ENCODE data around the gene MYO1B. TPM values are rescaled to one million over a fixed set of nuclear protein-coding genes. Genes with fewer than 3 reads are reported as not detected.

The MYO1B gene
- total RNA-seq, 1 experiment from 2014 or later = 43.2 TPM

DNA sequence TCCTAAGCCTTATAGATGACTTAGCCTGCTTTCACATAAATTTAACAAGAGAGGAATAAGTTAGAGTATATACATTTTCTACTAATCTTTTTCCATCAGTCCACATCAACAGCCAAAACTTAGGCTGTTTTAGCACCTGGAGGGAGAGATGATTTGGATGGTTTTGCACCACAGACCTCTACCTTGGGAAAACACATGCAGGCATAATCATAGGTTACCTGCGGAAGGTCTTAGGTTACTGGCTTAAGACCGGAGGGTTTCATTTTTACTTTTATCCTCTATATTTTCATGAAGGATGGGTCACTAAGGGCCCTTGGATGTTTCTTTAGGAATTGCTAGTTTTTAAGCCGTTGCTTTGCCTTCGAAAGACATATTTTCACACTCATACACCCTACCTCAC, 66.0 kb downstream of the MYO1B start:
- H4K5ac ChIP-seq (ENCODE audit: insufficient read length, low read depth, low read length) = no peak overlapping the region
- peaks cover 2% of the 10 kb centered on the region; the same call in 1 of the 2 replicates for H3K4me1 ChIP-seq (ENCODE audit: insufficient read depth, low read length)
- no peak overlapping the region for H3K27ac Mint-ChIP-seq
- H4K8ac ChIP-seq (replicated peaks; ENCODE audit: insufficient read length, low read depth, low read length) = no peak overlapping the region
- H3K27ac ChIP-seq (ENCODE audit: insufficient read length, low read depth, low read length) = no peak overlapping the region
- H3K4me2 ChIP-seq (ENCODE audit: insufficient read depth, insufficient read length, low read length) = no peak overlapping the region
- no CpG with 5 or more reads among the region's 4 CpGs for WGBS (ENCODE audit: extremely low coverage, insufficient read length, low lambda C conversion rate)
- H3K14ac ChIP-seq (ENCODE audit: insufficient read depth, low read length) = no peak overlapping the region
- peaks cover 2% of the 10 kb centered on the region; the same call in 1 of the 2 replicates for H3K79me2 ChIP-seq (ENCODE audit: insufficient read depth, low read length)
- H2BK20ac ChIP-seq (ENCODE audit: low read depth, low read length, poor library complexity, severe bottlenecking) = no peak overlapping the region
- no peaks in the 10 kb centered on the region; a peak in 1 of 7 replicates for H3K36me3 Mint-ChIP-seq (ENCODE audit: insufficient read depth in 1 of 3, low read depth in 3 of 3)
- no peaks in the 10 kb centered on the region for H3K23me2 ChIP-seq (ENCODE audit: insufficient read length, low read depth, low read length, poor library complexity, severe bottlenecking)
- H2BK120ac ChIP-seq (ENCODE audit: low read depth, low read length, poor library complexity, severe bottlenecking) = no peak overlapping the region
- H4K91ac ChIP-seq (ENCODE audit: insufficient read length, low read depth, low read length) = no peak overlapping the region
- no peak overlapping the region for H3K4ac ChIP-seq (ENCODE audit: low read depth, low read length)
- H3K79me1 ChIP-seq (ENCODE audit: insufficient read depth, low read depth, low read length, poor library complexity, severe bottlenecking) = no peaks in the 10 kb centered on the region
- H3K56ac ChIP-seq (ENCODE audit: insufficient read length, low read depth, low read length) = no peak overlapping the region
- TF ChIP-seq, protein P1, sequence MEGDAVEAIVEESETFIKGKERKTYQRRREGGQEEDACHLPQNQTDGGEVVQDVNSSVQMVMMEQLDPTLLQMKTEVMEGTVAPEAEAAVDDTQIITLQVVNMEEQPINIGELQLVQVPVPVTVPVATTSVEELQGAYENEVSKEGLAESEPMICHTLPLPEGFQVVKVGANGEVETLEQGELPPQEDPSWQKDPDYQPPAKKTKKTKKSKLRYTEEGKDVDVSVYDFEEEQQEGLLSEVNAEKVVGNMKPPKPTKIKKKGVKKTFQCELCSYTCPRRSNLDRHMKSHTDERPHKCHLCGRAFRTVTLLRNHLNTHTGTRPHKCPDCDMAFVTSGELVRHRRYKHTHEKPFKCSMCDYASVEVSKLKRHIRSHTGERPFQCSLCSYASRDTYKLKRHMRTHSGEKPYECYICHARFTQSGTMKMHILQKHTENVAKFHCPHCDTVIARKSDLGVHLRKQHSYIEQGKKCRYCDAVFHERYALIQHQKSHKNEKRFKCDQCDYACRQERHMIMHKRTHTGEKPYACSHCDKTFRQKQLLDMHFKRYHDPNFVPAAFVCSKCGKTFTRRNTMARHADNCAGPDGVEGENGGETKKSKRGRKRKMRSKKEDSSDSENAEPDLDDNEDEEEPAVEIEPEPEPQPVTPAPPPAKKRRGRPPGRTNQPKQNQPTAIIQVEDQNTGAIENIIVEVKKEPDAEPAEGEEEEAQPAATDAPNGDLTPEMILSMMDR (conservative IDR thresholded peaks at IDR 0.05) = no peak
- H3T11ph ChIP-seq (ENCODE audit: low read length) = no peak overlapping the region
- H3K9ac ChIP-seq (ENCODE audit: extremely low read depth, insufficient read length, low read length) = no peak overlapping the region
- no peak overlapping the region for H2AFZ ChIP-seq (ENCODE audit: low read length)
- no peaks in the 10 kb centered on the region; the same call in 1 of the 2 replicates for H3K27me3 ChIP-seq (ENCODE audit: insufficient read depth, low read length)
- no peaks in the 10 kb centered on the region for H3K9me3 Mint-ChIP-seq
- no peak overlapping the region for H2AK5ac ChIP-seq (ENCODE audit: insufficient read length, low read length)
- no peak overlapping the region for H2BK15ac ChIP-seq (ENCODE audit: low read depth, low read length)
- no peak overlapping the region for H3K4me3 Mint-ChIP-seq
- no peak for DNase-seq
- no peak overlapping the region for H2BK5ac ChIP-seq (ENCODE audit: insufficient read length, low read length)
- no peak overlapping the region for H3K18ac ChIP-seq (ENCODE audit: insufficient read length, low read depth, low read length)
- no peaks in the 10 kb centered on the region for H3K9me3 ChIP-seq (ENCODE audit: control insufficient read depth, low read depth, low read length)
- H4K20me1 ChIP-seq (ENCODE audit: control insufficient read depth, insufficient read depth, insufficient read length) = no peaks in the 10 kb centered on the region
- peaks cover 9 to 10% of the 10 kb centered on the region in 2 experiments for H3K4me1 Mint-ChIP-seq
- H3K23ac ChIP-seq (ENCODE audit: insufficient read length, low read depth, low read length) = no peak overlapping the region
- H3K27me3 Mint-ChIP-seq (ENCODE audit: low read depth) = no peaks in the 10 kb centered on the region
- no peak overlapping the region for H2BK12ac ChIP-seq (ENCODE audit: insufficient read length, low read depth, low read length)

All from H9 (cell line).